TTC549 (cell line): Measurements from ENCODE around the gene WARS2.

Experiments used
- FAIRE-seq: peaks from 2 replicates; lab custom pipeline; 2012; peaks lifted over from hg19 to GRCh38; lab: Jason Lieb, UNC

Gene WARS2

DNA sequence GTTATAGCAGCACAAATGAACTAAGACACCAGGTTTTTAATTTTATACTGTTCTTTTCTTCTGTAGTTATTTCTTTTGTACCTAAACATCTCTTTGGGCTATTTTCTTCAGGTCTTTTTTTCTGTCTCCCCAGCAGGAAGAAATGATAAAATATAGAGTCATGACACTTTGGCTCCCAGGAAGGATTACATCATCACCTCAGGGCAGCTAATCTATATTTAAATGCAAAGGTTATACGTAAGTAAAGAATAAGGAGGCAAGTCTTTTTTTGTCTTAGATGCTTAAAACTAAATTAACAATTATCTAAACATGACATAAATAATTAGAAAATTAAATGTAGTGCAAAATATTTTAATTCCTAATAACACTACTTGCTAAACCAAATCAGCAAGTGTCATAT, 57.0 kb downstream of the WARS2 start:
- FAIRE-seq, result no peak

DNA sequence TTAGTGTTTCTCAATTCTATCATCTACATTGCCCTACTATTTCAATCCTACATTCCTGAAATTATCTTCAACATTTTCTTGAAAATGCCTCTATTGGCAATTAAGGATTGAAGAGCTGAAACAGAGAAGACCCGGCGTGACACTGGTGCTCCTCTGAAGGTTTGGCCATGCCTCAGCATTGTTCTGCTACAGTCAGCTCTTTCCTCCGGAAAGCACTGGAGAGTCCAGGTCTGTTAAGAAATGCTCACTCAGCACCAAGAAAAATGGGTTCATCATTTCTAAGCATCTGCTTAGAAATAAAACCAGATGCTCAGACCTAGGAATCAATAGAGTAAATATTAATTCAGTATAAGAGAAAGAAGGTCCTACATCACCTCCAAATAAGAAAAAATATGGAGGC, 58.8 kb downstream of the WARS2 start:
- FAIRE-seq, result no peak

DNA sequence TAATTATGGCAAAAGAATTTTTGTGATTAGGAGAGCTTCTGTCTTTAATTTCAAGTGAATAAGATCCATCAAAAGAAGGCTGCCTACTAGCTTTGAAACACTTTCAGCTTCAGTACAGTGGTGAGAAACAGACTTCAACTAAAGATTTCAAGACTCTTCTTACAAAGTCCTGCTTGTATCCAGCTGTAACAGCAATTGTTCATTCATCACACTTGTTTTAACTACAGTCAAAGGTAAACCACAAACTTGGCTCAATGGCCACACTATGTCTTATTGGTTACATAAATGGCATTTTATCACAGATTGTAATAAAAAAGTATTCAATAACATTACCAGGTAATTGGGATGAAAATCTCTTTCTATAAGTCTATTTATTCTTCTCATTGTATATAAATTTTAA, 59.2 kb downstream of the WARS2 start:
- no peak for FAIRE-seq

DNA sequence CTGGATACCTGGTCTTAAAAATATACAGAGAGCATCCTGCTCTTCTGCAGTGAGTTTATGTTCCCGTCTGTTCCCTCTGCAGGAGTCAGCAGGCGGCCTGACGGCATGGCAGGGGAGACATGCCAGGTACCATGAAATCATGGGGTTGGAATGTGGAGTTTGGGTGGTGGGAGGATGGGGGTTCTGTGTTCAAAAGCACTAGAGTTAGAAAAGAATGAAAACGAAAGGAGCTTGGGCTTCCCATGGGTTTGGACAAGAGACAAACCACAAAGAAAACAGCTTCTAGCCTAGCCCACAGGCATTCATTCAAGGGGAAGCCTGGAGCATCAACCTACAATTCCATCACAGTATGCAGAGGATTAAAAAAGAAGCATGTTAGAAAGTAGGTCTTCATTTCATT, 59.9 kb downstream of the WARS2 start:
- FAIRE-seq, result no peak

DNA sequence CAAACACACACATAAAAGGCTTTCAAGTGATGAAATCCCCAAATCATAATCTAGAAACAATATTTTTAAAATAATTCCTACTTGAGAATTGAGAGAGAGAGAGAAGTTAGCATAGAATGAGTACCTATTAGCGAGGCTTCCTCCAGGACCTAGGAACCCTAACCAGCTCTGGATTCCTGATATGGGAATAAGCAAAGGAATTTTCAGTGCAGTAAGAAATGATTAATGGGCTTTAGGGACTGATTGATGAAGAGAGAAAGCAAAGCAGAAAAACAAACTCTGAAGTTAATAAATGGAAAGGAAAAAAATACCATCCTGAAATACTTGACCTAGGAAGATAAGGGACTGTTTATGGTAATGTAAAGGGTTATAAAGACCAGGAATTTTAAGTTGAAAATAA, 60.6 kb downstream of the WARS2 start:
- FAIRE-seq, result no peak

DNA sequence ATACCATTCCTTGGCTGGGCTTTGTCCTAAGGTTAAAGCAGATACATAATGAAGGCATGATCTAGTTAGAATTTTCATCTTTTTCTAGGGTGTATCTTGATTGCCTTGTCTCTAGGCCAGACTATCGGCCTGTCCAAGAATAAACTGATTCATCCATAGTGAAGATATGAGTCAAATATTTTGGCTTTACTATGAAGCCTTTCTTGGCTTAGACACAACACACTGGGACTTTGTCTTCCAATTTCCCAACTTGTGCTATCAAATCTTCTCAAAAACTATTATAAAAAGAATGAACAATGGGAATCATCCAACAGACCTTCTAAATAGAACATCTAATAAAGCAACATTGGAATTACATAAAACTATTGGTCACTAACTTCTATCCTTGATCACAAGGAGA, 64.8 kb downstream of the WARS2 start:
- FAIRE-seq, result no peak

DNA sequence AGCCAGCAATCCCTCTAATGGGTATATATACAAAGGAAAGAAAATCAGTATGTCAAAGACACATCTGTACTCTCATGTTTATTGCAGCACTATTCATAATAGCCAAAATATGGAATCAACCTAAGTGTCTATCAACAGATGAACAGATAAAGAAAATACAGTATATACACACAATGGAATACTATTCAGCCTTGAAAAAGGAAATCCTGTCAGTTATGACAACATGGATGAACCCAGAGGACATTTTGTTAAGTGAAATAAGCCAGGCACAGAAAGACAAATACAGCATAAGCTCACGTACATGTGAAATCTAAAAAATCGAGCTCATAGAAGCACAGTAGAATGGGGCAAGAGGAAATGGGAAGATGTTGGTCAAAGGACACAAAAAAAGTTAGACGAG, 69.1 kb downstream of the WARS2 start:
- FAIRE-seq, result no peak

DNA sequence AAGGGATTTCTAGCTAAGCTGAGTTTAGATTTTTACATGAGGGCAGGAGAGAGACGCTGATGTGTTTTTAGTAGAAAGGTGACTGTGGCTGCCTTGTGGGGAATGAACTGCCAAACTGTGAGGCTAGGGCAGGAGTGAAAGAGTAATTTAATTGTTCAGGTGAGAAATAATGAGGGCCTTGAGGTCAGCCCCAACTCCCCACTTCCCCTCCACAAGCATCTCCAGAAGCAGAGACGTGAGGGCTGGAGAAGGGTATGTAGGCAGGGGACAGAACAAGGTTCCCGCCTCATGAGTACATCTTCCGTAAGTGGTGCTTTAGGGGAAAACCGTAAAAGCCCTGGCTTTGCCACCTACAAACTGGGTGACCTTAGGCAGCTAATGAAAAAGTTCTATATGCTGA, 70.8 kb downstream of the WARS2 start:
- no peak for FAIRE-seq

DNA sequence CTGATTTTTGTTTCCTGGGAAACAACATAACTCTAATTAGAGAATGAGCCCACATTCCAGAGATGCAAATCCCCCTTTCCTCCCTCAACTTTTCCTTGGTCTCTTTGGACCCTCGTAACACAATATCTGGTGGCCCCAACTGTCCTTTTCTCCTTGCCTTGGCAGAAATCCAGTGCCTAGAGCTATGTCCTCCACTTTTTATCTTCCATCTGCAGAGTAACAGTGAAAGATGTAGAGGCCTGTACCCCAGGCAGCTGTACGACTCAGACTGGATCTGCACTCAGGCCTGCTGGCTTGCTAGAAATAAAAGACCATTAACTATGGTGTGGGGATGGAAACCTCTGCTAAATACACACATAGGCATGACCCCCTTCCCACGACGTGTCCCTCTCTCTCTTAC, 72.0 kb downstream of the WARS2 start:
- FAIRE-seq, result no peak

DNA sequence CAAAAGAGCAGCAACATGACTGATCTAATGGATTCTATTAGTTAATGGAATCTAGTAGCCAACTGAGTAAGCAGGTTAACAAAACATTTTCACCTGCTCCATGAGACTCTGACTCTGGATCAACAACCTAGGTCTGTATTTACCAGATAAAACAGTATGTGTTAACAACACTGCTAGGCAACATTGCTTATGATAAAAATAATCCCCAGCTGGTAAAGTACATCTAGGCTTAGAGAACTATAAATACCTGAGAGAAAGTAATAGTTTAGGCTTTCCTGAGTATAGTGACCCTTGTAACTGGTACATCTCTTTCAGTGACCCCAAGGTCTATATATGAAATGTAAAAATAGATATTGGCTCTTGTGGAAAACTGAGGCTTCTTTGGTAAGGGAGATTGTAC, 78.8 kb downstream of the WARS2 start:
- FAIRE-seq, result no peak

DNA sequence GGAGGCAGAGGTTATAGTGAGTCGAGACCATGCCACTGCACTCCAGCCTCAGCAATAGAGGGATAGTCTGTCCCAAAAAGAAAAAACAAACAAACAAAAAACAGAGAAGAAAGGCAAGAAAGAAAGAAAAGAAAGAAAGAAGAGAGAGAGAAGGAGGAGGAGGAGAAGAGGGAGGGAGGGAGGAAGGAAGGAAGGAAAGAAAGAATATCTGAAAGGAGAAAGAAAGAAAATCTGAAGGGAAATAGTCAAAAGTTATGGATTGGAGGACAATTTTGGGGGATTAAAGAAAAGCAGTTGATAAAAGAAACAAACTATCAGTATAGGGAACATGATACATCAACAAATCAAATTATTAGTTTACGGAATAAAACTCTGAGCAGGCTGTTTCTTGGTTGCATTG, 84.9 kb downstream of the WARS2 start:
- FAIRE-seq, result no peak

DNA sequence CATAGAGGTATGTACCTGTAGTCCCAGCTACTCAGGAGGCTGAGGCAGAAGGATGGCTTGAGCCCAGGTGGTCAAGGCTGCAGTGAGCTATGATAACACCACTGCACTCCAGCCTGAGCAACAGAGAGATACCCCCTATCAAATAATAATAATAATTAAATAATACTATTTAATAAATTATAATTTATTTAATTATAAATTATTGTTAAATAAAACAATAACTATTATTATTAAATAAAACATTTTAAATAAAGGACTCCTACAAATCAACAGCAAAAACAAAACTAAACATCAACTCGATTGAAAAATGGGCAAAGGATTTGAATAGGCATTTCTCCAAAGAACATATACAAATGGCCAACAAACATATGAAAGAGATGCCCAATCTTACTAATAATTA, 86.5 kb downstream of the WARS2 start:
- no peak for FAIRE-seq

DNA sequence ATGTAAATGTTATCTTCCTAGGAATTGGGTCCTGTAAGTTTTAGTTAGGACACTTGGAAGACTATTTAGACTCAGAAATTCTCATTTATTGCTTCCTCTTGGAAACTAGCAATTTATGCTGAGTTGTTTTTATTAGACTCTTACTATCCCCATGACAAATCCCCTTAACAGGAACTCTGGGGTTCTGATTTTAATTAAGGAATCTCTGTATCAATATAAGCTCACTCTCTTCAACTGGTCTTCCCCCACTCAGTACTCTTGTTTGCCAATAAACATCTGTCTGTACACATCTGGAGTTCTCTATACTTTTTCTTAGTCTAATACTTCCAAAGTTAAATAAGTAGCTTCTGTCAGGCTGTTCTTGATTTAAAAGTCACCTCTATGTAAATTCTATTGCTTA, 88.2 kb downstream of the WARS2 start:
- FAIRE-seq, result no peak

DNA sequence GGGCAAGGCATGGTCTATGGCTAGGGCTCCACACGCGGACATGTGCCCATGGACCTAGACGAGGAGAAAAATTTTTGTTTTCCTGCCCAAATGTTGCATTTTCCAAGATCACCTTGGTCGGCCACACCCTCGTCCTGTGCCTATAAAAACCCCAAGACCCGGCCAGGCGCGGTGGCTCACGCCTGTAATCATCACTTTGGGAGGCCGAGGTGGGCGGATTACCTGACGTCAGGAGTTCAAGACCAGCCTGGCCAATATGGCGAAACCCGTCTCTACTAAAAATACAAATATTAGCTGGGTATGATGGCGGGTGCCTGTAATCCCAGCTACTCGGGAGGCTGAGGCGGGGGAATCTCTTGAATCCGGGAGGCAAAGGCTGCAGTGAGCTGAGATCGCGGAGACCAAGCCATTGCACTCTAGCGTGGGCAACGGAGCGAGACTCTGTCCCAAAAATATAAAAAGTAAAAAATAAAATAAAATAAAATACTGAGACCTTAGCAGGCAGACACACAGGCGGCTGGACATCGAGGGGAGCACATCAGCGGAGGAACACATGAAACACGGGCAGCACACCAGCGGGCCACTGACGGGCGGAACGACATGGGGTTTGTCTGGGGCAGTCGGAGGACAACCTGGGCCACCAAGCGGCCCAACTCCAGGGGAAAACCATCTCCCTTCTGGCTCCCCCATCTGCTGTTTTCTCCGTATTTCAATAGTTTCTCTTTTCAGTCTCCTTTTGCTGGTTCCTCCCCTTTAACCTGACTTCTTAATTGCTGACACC, 91.6 kb downstream of the WARS2 start:
- FAIRE-seq, result no peak

DNA sequence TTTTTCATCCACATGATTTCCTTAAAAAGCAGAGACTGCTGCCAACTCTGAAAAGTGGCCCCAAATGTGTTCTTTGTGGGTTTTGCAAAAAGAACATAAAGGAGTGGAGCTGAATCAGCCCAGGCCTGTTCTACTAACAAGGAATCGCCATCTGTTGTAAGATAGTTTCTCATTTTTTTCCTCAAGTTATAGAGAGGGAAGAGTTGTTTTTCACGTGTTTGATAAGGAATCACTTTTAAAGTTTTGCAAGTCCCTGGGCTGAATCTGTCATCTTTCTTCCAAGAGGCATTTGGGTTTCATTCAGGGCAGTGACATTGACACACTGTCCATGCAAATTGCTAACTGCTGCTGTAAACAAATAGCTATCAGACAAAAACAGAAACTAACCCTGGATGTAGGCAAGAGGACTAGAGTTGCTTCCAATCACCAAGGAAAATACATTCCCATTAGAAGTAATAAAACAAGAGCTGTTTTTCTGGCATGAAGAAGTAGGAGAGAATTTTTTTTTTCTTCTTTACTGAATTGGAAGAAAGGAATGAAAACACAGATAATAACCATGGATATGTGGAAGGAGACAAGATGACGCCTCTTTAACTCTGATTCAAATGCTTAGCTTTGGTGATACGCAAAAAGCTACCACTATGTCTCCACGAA, 93.5 kb downstream of the WARS2 start:
- FAIRE-seq, result no peak

DNA sequence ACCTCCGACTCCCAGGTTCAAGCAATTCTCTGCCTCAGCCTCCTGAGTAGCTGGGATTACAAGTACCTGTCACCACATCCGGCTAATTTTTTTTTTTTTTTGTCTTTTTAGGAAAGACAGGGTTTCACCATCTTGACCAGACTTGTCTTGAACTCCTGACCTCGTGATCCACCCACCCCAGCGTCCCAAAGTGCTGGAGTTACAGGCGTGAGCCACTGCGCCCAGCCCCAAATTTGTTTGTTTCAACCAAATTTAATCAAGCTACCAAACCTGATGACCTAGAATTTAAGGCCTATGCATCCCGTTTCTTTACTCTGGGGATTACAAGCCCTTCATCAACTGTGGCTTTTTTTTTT, 94.0 kb downstream of the WARS2 start:
- FAIRE-seq, result no peak

DNA sequence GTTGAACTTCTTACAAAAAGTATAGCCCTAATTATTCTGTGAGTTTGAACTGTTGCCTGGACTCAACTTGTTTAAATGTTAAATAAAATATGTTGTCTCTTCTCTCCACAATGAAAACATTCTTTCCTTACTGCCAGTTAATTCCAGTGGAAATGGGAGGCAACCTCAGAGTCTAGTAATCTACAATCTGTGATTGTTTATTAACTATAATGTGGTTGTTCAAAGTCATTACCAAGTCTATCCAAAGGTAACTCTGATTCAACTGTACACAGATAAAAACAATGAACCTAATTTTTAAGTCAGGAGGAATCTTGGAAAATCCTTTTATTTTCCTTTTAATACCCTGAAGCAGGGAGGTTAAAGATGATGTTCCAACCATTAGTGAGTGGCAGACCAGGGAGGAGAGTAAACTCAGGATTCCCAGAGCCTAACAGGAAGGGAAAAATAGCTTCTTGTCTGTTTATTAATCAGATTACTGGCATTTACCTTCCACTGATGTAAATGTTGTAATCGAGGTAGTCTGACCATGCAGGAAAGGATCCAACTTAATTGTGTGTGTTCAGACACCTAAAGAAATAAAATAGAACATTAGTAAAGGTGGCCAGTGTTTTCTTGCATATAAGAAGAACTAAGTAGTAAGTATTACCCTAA, 95.2 kb downstream of the WARS2 start:
- no peak for FAIRE-seq

DNA sequence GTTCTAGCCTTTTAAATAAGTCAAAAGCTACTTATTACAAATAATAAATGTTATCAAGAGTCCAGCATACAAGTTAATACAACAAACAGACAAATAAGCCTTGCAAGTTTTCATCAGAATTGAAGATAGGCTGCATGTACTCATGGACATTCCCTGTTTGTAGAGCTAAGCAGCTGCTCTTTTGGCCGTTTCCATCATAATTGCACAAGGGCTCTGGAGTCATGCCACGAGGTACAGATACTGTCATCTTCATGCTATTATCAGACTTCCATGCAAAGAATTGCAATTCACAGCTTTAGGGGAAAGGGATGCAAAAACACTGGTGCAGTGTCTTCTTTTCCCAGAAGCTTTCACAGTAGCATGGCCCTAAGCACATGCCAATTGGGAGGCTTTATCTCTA, 99.5 kb downstream of the WARS2 start:
- FAIRE-seq, result no peak

DNA sequence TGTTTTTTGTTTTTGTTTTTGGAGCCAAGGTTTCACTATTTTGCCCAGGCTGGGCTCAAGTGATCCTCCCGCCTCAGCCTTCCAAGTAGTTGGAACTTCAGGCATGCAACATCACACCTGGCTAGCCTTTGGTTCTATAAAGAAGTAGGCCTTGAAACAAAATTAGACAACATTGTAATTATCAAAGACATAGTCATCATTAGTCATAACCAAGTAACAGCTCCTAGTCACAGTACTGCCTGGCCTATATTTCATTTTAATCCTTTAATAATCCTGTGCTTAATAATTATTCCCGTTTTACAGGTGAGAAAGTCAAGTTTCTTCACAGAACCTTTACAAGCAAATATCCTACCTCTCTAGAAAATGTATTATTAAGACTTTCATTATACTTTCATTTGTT, 100.0 kb downstream of the WARS2 start:
- no peak for FAIRE-seq

DNA sequence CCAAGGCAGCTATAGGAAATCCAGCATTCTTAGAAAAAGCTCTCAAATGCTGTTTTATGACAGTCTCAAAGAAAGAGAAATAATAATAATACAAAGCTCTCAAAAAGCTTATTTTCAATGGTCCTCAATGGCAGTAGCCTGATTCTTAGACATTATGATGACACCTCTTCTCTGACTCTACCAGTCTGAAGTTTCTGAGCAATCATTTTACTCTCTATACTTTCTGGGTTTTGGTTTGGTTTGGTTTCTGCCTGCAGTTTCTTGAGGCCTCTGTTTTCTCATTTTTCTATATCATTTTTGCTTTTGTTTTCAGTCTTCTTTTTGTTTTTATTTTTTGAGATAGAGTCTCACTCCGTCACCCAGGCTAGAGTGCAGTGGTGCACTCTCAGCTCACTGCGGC, 102.1 kb downstream of the WARS2 start:
- FAIRE-seq, result no peak

DNA sequence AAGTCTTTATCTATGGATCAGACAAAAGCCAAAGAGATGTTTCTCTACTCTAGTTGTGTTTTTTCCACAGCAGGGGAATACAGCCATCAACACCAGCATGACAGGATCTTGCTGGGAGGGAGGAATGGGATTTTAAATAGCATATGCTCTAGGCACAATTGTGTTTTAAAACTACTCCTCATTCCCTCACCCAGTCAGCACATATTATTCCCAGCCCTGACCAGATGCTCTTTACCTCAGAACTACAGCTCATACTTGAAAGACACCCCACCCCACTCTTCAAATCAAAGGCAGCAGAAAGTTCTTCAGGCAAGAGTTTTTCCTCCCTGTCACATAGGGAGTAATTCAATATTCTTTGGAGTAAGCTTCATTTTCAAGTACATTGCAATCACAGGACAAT, 106.1 kb downstream of the WARS2 start:
- FAIRE-seq, result no peak

DNA sequence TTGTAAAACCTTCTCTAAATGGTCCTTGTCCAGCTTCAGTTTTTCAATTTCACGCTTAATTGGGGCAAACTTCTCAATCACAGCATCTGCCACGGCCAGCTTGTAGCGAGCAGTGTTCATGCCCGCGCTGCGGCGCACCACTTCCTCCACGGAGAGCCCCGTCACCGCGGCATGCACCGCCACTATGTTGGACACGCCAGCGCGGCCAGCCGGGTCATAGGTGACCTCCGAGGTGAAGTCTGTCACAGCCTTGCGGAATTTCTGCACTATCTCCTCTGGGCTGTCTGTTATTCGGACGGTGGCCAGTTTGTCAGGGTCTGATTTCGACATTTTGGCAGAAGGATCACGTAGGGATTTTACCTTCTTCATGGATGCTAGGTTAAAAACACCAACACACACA, 107.5 kb downstream of the WARS2 start:
- FAIRE-seq, result no peak

DNA sequence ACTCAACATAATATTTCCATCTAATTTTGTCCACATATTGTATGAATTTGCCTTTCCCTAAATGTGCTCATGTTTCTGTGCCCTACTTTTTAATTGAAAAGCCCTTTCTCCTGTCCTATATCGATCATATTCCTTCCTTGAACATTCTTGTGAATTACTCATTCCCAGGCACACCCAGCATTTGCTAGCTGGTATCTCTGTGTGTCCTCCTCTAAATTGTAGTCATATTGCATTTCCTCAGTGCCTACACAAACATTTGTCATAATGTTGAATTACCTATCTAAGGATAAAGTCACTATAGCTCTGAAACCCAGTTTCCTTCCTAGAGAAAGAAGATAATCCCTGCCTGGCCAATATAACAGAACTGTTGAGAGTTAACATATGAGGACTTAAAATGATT, 112.7 kb downstream of the WARS2 start:
- FAIRE-seq, result no peak

DNA sequence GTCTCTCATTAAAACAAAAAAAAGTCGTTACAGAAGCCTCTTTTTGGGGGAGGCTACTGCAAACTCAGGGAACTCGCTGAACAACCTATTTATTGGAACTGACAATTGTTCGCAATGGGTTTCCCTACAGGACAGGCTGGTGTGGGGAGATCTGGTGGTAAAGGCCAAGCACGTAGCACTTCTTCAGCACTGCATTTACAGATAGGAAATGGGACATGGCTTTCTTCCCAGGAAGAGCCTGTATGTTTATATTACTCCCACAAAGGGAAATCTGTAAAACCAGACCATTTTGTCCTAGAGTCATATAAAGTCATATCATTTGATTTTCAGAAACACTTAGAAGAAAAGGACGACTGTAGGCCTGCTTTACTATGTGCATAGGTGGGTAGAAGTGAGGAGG, 113.5 kb downstream of the WARS2 start:
- FAIRE-seq, result no peak
